Neural progenitor cell (in vitro differentiated cells): ENCODE results near the gene STK39. TPM values are rescaled to one million over a fixed set of nuclear protein-coding genes. Genes with fewer than 3 reads are reported as not detected.

ENCODE experiments used
- DNase-seq: peaks from one replicate; pipeline ENCODE4 v3.0.0-alpha.2; 2016; ENCODE audit warnings: low spot score
- H2AFZ ChIP-seq: fragments of 200-600 bp; sonication (generic); replicated peaks from 2 replicates; pipeline ENCODE4 v1.6.1; 2016; ENCODE audit warnings: antibody characterized with exemption
- H3F3A ChIP-seq: fragments of 200-600 bp; sonication (generic); 2 replicates; pipeline ENCODE4 v1.6.1; 2016; ENCODE audit warnings: antibody characterized with exemption, low read depth
- H3K27ac ChIP-seq: fragments of 200-600 bp; sonication (generic); 2 replicates; pipeline ENCODE4 v1.5.1; 2016; ENCODE audit warnings: mild to moderate bottlenecking
- H3K27me3 ChIP-seq: fragments of 200-600 bp; sonication (generic); 2 replicates; pipeline ENCODE4 v1.6.1; 2016; ENCODE audit warnings: mild to moderate bottlenecking, moderate library complexity
- H3K36me3 ChIP-seq: fragments of 200-600 bp; sonication (generic); 2 replicates; pipeline ENCODE4 v1.5.1; 2016
- H3K4me1 ChIP-seq: fragments of 200-600 bp; sonication (generic); 2 replicates; pipeline ENCODE4 v1.6.1; 2016; ENCODE audit warnings: mixed run types
- H3K4me2 ChIP-seq: fragments of 200-600 bp; sonication (generic); 2 replicates; pipeline ENCODE4 v1.6.1; 2016
- H3K4me3 ChIP-seq: fragments of 200-600 bp; sonication (generic); 2 replicates; pipeline ENCODE4 v1.5.1; 2016
- H3K79me2 ChIP-seq: fragments of 200-600 bp; sonication (generic); 2 replicates; pipeline ENCODE4 v1.6.1; 2016; ENCODE audit warnings: low read depth
- H3K9ac ChIP-seq: fragments of 200-600 bp; sonication (generic); 2 replicates; pipeline ENCODE4 v1.6.1; 2016
- H3K9me3 ChIP-seq: fragments of 200-600 bp; sonication (generic); 2 replicates; pipeline ENCODE4 v1.5.1; 2016; ENCODE audit warnings: low read depth
- H4K20me1 ChIP-seq: fragments of 200-600 bp; sonication (generic); 2 replicates; pipeline ENCODE4 v1.6.1; 2016; ENCODE audit warnings: low read depth
- H3K27ac Mint-ChIP-seq: 3 replicates; pipeline ENCODE4 v1.8.0; 2021; ENCODE audit warnings: mixed read lengths
- H3K27me3 Mint-ChIP-seq: 2 replicates; pipeline ENCODE4 v1.8.0; 2022; ENCODE audit warnings: low read depth, mild to moderate bottlenecking, inconsistent platforms, moderate library complexity, mixed read lengths; ENCODE audit not compliant: insufficient read depth
- H3K36me3 Mint-ChIP-seq: 3 replicates; pipeline ENCODE4 v1.8.0; 2021; ENCODE audit warnings: mixed read lengths
- H3K4me1 Mint-ChIP-seq: 3 replicates; pipeline ENCODE4 v1.8.0; 2021; ENCODE audit warnings: mixed read lengths
- H3K4me3 Mint-ChIP-seq: 3 replicates; pipeline ENCODE4 v1.8.0; 2021; ENCODE audit warnings: mild to moderate bottlenecking, moderate library complexity, mixed read lengths
- H3K9me3 Mint-ChIP-seq: 3 replicates; pipeline ENCODE4 v1.8.0; 2020; ENCODE audit warnings: mixed read lengths
- CTCF ChIP-seq: fragments of 200-600 bp; sonication (generic); IDR thresholded peaks from 2 replicates; pipeline ENCODE4 v1.5.1; 2017; ENCODE audit warnings: antibody characterized with exemption, mild to moderate bottlenecking
- EZH2 ChIP-seq: fragments of 200-600 bp; sonication (generic); IDR thresholded peaks from 2 replicates; pipeline ENCODE4 v1.6.1; 2017; ENCODE audit warnings: antibody characterized with exemption, mild to moderate bottlenecking, moderate library complexity
- EZH2phosphoT487 ChIP-seq: fragments of 200-600 bp; sonication (generic); IDR thresholded peaks from 2 replicates; pipeline ENCODE4 v1.6.1; 2017; ENCODE audit warnings: antibody characterized with exemption
- total RNA-seq: library from RNA; depleted of rRNA; stranded (reverse); fragments of >200 nt; gene quantifications from 2 replicates; pipeline ENCODE4 v1.2.3, GENCODE V29; 2015; ENCODE audit warnings: low replicate concordance

STK39 gene
- total RNA-seq, 1 donor from 2014 or later, result 23.8 TPM

DNA sequence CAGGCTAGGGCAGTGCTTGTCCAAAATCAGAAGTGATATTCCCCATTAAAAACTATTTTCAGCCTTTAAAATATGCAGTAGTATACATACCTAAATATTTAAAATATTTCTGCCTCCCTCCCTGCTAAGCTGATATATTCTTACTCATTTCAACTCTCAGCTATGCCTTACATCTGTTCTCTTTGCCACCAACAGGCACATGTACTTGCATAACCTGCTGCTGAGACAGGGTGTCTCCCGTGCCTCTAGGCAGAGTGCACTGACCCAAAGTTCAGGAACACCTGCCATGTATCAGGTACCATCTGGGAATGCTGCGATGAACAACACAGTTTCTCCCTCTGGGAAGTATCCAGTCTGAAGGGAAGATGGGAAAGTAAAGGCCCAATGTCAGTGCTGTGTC is 91.7 kb downstream of the STK39 start:
- Mint-ChIP-seq H3K27me3 (peaks cover 2% of the 10 kb centered on the region), H3K9me3 (no peaks in the 10 kb centered on the region), H3K4me3 (no peak overlapping the region), H3K4me1 (peaks cover 3% of the 10 kb centered on the region), H3K36me3 (peaks cover 9% of the 10 kb centered on the region), H3K27ac (no peak overlapping the region)
- no peak overlapping the region for H2AFZ ChIP-seq
- no peaks in the 10 kb centered on the region for H3K36me3 ChIP-seq
- TF ChIP-seq CTCF, result no peak
- no peak for TF ChIP-seq EZH2
- no peak for TF ChIP-seq EZH2phosphoT487
- no peak overlapping the region for H3K9ac ChIP-seq
- DNase-seq, result no peak
- H3K9me3 ChIP-seq, result no peaks in the 10 kb centered on the region
- H3K79me2 ChIP-seq, result no peaks in the 10 kb centered on the region
- H3K4me1 ChIP-seq, result no peaks in the 10 kb centered on the region
- no peak overlapping the region for H3K27ac ChIP-seq
- H3F3A ChIP-seq, result no peaks in the 10 kb centered on the region
- no peak overlapping the region for H3K4me2 ChIP-seq
- H3K27me3 ChIP-seq, result no peaks in the 10 kb centered on the region
- no peaks in the 10 kb centered on the region for H4K20me1 ChIP-seq
- no peak overlapping the region for H3K4me3 ChIP-seq

DNA sequence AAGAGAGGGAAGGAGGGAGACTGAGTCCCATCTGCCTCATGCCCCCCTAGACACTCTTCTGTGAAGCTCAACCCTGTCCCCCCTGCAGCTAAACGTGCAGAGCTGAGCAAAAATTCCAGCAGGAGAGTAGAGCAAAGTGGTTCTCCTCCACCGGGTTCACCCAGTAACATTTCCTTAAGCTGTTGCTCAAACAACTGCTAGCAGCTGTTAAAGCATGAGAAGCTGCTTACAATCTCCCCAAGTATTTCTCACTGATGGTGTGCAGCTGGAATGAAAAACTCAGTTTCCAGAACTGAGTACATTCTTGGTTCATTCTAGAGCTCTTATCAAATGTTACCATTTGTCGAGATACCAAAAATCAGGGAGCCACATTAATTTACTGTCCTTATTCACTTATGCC is 92.3 kb downstream of the STK39 start:
- H3K27me3 ChIP-seq, result no peaks in the 10 kb centered on the region
- no peaks in the 10 kb centered on the region for H3K79me2 ChIP-seq
- no peaks in the 10 kb centered on the region for H3K9me3 Mint-ChIP-seq
- H3K27ac ChIP-seq, result no peak overlapping the region
- H4K20me1 ChIP-seq, result no peaks in the 10 kb centered on the region
- no peak overlapping the region for H2AFZ ChIP-seq
- no peak overlapping the region for H3K4me3 ChIP-seq
- peaks cover 3% of the 10 kb centered on the region for H3K4me1 Mint-ChIP-seq
- no peak overlapping the region for H3K4me2 ChIP-seq
- no peaks in the 10 kb centered on the region for H3K4me1 ChIP-seq
- H3K9me3 ChIP-seq, result no peaks in the 10 kb centered on the region
- H3K9ac ChIP-seq, result no peak overlapping the region
- no peak overlapping the region for H3K27ac Mint-ChIP-seq
- no peaks in the 10 kb centered on the region for H3K36me3 ChIP-seq
- TF ChIP-seq EZH2, result no peak
- H3F3A ChIP-seq, result no peaks in the 10 kb centered on the region
- DNase-seq, result no peak
- H3K36me3 Mint-ChIP-seq, result peaks cover 9% of the 10 kb centered on the region
- H3K27me3 Mint-ChIP-seq, result peaks cover 2% of the 10 kb centered on the region
- no peak overlapping the region for H3K4me3 Mint-ChIP-seq

GRCh38 chr2:168152902-168153530 is 94.4 kb downstream of the STK39 start:
- Histone ChIP-seq H3K27ac (no peak overlapping the region), H3K9ac (no peak overlapping the region), H2AFZ (no peak overlapping the region), H3K27me3 (no peaks in the 10 kb centered on the region), H3K9me3 (no peaks in the 10 kb centered on the region), H3K4me2 (no peak overlapping the region), H3K4me1 (peaks cover 16% of the 10 kb centered on the region), H4K20me1 (no peaks in the 10 kb centered on the region), H3F3A (no peaks in the 10 kb centered on the region), H3K36me3 (no peaks in the 10 kb centered on the region), H3K79me2 (no peaks in the 10 kb centered on the region), H3K4me3 (no peak overlapping the region)
- no peak for DNase-seq
- no peak for TF ChIP-seq EZH2phosphoT487
- TF ChIP-seq EZH2, result no peak
- TF ChIP-seq CTCF, result no peak
- H3K27ac Mint-ChIP-seq, result no peak overlapping the region
- H3K4me1 Mint-ChIP-seq, result peaks cover 3% of the 10 kb centered on the region
- H3K27me3 Mint-ChIP-seq, result peaks cover 2% of the 10 kb centered on the region
- H3K36me3 Mint-ChIP-seq, result peaks cover 7% of the 10 kb centered on the region
- no peak overlapping the region for H3K4me3 Mint-ChIP-seq
- no peaks in the 10 kb centered on the region for H3K9me3 Mint-ChIP-seq

- no peaks in the 10 kb centered on the region for H3F3A ChIP-seq
- no peak overlapping the region for H3K27ac Mint-ChIP-seq
Measured at GRCh38 chr2:168149986-168150385, 97.4 kb downstream of the STK39 start.

More at GRCh38 chr2:168149986-168150385, 97.4 kb downstream of the STK39 start:
- H3K27ac ChIP-seq, result no peak overlapping the region
- Mint-ChIP-seq H3K9me3 (no peaks in the 10 kb centered on the region), H3K27me3 (no peaks in the 10 kb centered on the region), H3K4me3 (no peak overlapping the region), H3K36me3 (peaks cover 8% of the 10 kb centered on the region), H3K4me1 (peaks cover under 1% of the 10 kb centered on the region)
- no peak overlapping the region for H3K9ac ChIP-seq
- H4K20me1 ChIP-seq, result no peaks in the 10 kb centered on the region
- H3K4me2 ChIP-seq, result no peak overlapping the region
- no peaks in the 10 kb centered on the region for H3K9me3 ChIP-seq
- H3K4me1 ChIP-seq, result peaks cover 31% of the 10 kb centered on the region
- no peak for TF ChIP-seq CTCF
- TF ChIP-seq EZH2, result no peak
- no peak overlapping the region for H2AFZ ChIP-seq
- no peaks in the 10 kb centered on the region for H3K27me3 ChIP-seq
- DNase-seq, result no peak
- H3K36me3 ChIP-seq, result no peaks in the 10 kb centered on the region
- no peak overlapping the region for H3K4me3 ChIP-seq
- H3K79me2 ChIP-seq, result no peaks in the 10 kb centered on the region
